Adipocyte (in vitro differentiated cells): ENCODE data around the gene LRRC8D.

ENCODE experiments used
- DNase-seq: peaks from one replicate; pipeline ENCODE4 v3.0.0-alpha.2; 2015; ENCODE audit warnings: low read depth
- H3K27me3 ChIP-seq: replicated peaks from 2 replicates; pipeline ENCODE4 v1.7.0; 2013; ENCODE audit warnings: mild to moderate bottlenecking, low read length, moderate library complexity; ENCODE audit not compliant: control insufficient read depth, insufficient read depth
- H3K36me3 ChIP-seq: 2 replicates; pipeline ENCODE4 v1.7.0; 2013; ENCODE audit warnings: low read length, mild to moderate bottlenecking, moderate library complexity; ENCODE audit not compliant: control insufficient read depth, insufficient read depth, severe bottlenecking
- H3K4me1 ChIP-seq: 2 replicates; pipeline ENCODE4 v1.7.0; 2013; ENCODE audit warnings: mild to moderate bottlenecking, low read length, moderate library complexity; ENCODE audit not compliant: control insufficient read depth, insufficient read depth
- H3K4me3 ChIP-seq: 2 replicates; pipeline ENCODE4 v1.7.0; 2013; ENCODE audit warnings: mild to moderate bottlenecking, low read length, moderate library complexity
- H3K9ac ChIP-seq: 2 replicates; pipeline ENCODE4 v1.7.0; 2013; ENCODE audit warnings: mild to moderate bottlenecking, low read length, moderate library complexity
- H3K9me3 ChIP-seq: 2 replicates; pipeline ENCODE4 v1.7.0; 2013; ENCODE audit warnings: mild to moderate bottlenecking, low read length, moderate library complexity; ENCODE audit not compliant: control insufficient read depth

Gene LRRC8D

DNA sequence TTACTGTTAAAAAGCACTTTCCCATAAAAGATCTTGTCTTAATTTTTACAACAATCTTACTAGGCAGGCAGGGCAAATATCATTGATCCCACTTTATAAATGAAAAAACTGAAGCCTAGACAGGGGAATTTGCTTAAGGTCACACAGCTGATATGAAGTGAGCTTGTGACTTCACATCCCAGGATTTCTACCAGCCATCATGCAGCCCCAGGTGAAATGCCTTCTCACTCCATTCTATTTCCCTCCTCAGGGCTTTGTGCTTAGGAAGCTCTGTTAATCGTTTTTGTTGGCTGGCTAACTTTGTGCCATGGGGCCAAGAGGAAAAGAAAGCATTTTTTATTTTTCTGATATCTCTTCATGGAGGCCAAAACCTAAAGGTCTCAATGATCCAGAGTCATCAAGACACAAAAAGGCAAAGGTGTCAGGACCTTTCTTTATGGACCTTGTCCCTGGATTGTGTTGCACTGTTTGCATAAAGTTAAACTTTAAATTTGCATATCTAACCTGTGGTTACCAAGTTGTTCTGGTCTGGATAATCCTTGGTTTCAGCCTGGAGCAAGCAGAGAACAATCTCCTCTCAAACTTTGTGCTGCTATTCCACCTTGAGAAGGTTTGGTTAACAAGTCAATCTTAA is 129.3 kb downstream of the LRRC8D start:
- Histone ChIP-seq H3K4me1 (peaks cover 12% of the 10 kb centered on the region), H3K36me3 (no peaks in the 10 kb centered on the region), H3K9me3 (no peaks in the 10 kb centered on the region), H3K9ac (no peak overlapping the region), H3K4me3 (no peak overlapping the region), H3K27me3 (no peaks in the 10 kb centered on the region)
- no peak for DNase-seq

DNA sequence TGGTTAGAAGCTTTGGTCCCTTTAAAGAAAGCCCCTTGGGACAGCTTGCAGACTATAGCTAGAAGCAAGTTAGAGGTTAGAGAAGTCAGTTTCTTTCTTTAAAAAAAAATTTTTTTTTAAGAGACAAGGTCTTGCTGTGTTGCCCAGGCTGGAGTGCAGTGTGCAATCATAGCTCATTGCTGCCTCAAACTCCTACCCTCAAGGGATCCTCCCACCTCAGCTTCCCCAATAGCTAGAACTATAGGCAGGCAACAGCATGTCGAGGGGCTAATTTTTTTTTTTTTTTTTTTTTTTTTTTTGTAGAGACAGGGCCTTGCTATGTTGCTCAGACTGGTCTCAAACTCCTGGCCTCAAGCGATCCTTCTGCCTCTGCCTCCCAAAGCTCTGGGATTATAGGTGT is 129.9 kb downstream of the LRRC8D start:
- Histone ChIP-seq H3K9me3 (no peaks in the 10 kb centered on the region), H3K4me3 (no peak overlapping the region), H3K9ac (no peak overlapping the region), H3K36me3 (no peaks in the 10 kb centered on the region), H3K4me1 (peaks cover 12% of the 10 kb centered on the region), H3K27me3 (no peaks in the 10 kb centered on the region)
- no peak for DNase-seq

- H3K4me1 ChIP-seq, result peaks cover 12% of the 10 kb centered on the region
- H3K27me3 ChIP-seq, result no peaks in the 10 kb centered on the region
- no peaks in the 10 kb centered on the region for H3K36me3 ChIP-seq
- no peaks in the 10 kb centered on the region for H3K9me3 ChIP-seq
- no peak overlapping the region for H3K9ac ChIP-seq
- no peak overlapping the region for H3K4me3 ChIP-seq
- peak; percentile 60 for DNase-seq
These were observed 131.2 kb downstream of the LRRC8D start for GRCh38 chr1:89951766-89952604.

DNA sequence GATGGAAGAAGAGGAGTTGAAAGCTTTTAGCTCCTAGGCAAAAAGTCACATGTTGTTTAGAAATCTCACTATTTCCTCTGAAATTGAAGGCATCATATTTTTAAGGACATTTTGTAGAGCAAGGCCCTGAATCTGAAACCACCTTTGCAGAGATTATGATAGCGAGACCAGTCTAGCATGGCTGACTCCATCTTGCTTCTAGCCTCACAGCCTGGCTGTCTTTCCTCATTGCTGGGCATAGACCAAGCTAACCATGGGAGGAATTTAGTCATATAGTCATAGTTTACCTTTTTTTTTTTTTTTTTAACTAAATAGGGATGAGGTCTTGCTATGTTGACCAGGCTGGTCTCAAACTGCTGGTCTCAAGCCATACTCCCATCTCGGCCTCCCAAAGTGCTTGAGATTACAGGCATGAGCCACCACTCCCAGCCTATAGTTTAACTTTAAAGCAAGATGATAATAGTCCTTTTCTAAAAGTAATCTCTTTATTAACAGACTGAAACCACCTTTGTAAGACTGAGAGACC is 131.8 kb downstream of the LRRC8D start:
- no peak for DNase-seq
- H3K27me3 ChIP-seq, result no peaks in the 10 kb centered on the region
- H3K9me3 ChIP-seq, result no peaks in the 10 kb centered on the region
- no peaks in the 10 kb centered on the region for H3K36me3 ChIP-seq
- peaks cover 12% of the 10 kb centered on the region for H3K4me1 ChIP-seq
- no peak overlapping the region for H3K9ac ChIP-seq
- no peak overlapping the region for H3K4me3 ChIP-seq

GRCh38 chr1:89953131-89953626 is 132.3 kb downstream of the LRRC8D start:
- Histone ChIP-seq H3K9me3 (no peaks in the 10 kb centered on the region), H3K4me1 (peaks cover 12% of the 10 kb centered on the region), H3K4me3 (no peak overlapping the region), H3K9ac (no peak overlapping the region), H3K36me3 (no peaks in the 10 kb centered on the region), H3K27me3 (no peaks in the 10 kb centered on the region)
- DNase-seq, result peak; percentile 75

DNA sequence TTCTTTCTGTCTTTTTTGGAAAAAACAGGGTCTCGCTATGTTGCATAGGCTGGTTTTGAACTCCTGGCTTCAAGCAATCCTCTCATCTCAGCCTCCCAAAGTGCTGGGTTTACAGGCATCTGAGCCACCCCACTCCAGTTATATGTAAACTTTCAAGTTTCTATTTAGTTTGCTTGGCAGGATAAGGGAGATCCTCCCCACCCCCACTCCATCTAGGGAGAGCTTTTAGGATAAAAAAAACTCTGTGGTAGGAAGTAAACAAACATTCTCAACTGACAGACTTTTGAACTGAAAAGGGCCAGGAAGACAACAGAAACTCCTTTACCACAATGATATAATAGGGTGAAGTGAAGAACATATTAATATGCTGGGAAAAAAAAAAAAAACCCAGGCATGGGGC is 133.1 kb downstream of the LRRC8D start:
- H3K27me3 ChIP-seq, result no peaks in the 10 kb centered on the region
- no peak overlapping the region for H3K4me3 ChIP-seq
- H3K36me3 ChIP-seq, result no peaks in the 10 kb centered on the region
- peaks cover 12% of the 10 kb centered on the region for H3K4me1 ChIP-seq
- H3K9ac ChIP-seq, result no peak overlapping the region
- no peak for DNase-seq
- H3K9me3 ChIP-seq, result no peaks in the 10 kb centered on the region

GRCh38 chr1:89954401-89954800 is 133.6 kb downstream of the LRRC8D start:
- Histone ChIP-seq H3K9me3 (peaks cover 3% of the 10 kb centered on the region), H3K4me3 (no peak overlapping the region), H3K9ac (no peak overlapping the region), H3K27me3 (no peaks in the 10 kb centered on the region), H3K36me3 (no peaks in the 10 kb centered on the region), H3K4me1 (peaks cover 12% of the 10 kb centered on the region)
- DNase-seq, result no peak

- H3K36me3 ChIP-seq, result no peaks in the 10 kb centered on the region
These were observed 134.7 kb downstream of the LRRC8D start for GRCh38 chr1:89955311-89956205.

DNA sequence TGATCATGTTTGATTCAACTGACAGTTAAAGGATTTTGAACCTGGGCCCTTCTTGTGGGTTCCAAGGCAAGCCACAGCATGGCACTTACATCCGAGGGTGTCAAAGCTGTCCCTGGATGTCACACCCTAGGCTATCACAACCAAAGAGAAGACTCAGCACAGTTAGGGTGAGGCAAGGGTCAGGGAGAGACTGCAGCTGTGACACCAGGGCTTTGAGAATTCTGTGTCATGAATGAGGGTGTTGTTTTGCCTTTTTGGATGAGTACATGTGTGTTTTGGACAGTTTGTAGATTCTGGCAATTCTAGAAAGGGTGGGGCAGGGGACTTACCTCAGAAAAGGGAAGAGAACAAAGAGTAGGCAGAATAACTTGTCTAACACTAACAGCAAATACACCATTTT is 136.3 kb downstream of the LRRC8D start:
- H3K9ac ChIP-seq, result no peak overlapping the region
- no peaks in the 10 kb centered on the region for H3K36me3 ChIP-seq
- H3K4me3 ChIP-seq, result no peak overlapping the region
- peaks cover 6% of the 10 kb centered on the region for H3K4me1 ChIP-seq
- peaks cover 3% of the 10 kb centered on the region for H3K9me3 ChIP-seq
- DNase-seq, result no peak
- no peaks in the 10 kb centered on the region for H3K27me3 ChIP-seq

More at GRCh38 chr1:89955311-89956205, 134.7 kb downstream of the LRRC8D start:
- Histone ChIP-seq H3K27me3 (no peaks in the 10 kb centered on the region), H3K4me3 (no peak overlapping the region), H3K9me3 (peaks cover 3% of the 10 kb centered on the region), H3K4me1 (peaks cover 12% of the 10 kb centered on the region), H3K9ac (no peak overlapping the region)
- DNase-seq, result no peak

- H3K4me3 ChIP-seq, result no peak overlapping the region
- H3K36me3 ChIP-seq, result no peaks in the 10 kb centered on the region
- no peak for DNase-seq
- no peak overlapping the region for H3K9ac ChIP-seq
- no peaks in the 10 kb centered on the region for H3K27me3 ChIP-seq
- peaks cover 3% of the 10 kb centered on the region for H3K9me3 ChIP-seq
- no peaks in the 10 kb centered on the region for H3K4me1 ChIP-seq
These were observed 138.2 kb downstream of the LRRC8D start for GRCh38 chr1:89958851-89959654.
